ENCODE measurements around the gene VSTM4.

GRCh38 chr10:49160110-49160509, 44.8 kb upstream of the VSTM4 start:
- TF ChIP-seq CTCF (conservative IDR thresholded peaks at IDR 0.05; ENCODE audit: low read length) (no peak), EZH2phosphoT487 (IDR thresholded peaks at IDR 0.05; ENCODE audit: borderline replicate concordance) (no peak)

Data from Loucy (cell line).